Measurements from ENCODE around the gene CTSF.

CTSF gene

DNA sequence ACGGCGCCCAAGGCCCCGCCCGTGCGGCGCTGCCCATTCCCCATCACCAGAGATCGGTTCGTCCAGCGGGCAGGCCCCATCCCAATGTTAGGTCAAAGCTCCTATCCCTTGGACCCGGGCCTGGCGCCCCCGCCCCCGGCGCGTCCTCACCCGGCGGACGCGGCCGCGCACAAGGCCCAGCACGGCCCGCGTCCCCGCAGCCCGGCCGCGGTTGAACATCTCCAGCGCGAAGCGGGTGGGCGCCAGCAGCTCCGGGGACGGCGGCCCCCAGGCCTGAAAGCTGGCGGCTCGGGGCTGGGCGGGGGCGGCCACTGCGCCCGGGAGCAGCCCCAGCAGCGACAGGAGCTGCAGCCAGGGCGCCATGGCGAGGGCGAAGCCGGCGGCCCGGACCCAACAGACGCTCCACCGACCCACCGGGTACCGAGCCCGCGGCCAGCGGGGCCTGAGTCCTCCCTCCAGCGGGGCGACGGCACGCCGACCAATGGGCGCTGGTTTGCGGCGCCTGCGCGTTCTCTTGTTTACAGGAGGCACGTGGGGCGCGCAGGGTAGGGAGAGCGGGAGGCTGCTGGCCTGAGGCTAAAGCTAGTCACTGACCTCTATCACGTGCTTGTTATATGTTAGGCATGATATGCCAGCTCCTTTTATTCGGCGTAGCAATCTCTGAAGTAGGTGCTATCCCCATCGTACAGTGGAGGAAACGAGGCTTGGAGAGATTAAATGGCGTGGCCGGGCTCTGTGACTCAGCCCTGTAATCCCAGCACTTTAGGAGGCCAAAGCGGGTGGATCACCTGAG is at the start of gene CTSF:
Gene CTSF (minus strand): TSS at position 483 of the 793 bp plus-strand sequence. CDS start 120 bp downstream, at position 363.
- no peak for FAIRE-seq
- DNase-seq (ENCODE audit: insufficient read length, low spot score): peak; percentile 100
- TF ChIP-seq, protein P1, sequence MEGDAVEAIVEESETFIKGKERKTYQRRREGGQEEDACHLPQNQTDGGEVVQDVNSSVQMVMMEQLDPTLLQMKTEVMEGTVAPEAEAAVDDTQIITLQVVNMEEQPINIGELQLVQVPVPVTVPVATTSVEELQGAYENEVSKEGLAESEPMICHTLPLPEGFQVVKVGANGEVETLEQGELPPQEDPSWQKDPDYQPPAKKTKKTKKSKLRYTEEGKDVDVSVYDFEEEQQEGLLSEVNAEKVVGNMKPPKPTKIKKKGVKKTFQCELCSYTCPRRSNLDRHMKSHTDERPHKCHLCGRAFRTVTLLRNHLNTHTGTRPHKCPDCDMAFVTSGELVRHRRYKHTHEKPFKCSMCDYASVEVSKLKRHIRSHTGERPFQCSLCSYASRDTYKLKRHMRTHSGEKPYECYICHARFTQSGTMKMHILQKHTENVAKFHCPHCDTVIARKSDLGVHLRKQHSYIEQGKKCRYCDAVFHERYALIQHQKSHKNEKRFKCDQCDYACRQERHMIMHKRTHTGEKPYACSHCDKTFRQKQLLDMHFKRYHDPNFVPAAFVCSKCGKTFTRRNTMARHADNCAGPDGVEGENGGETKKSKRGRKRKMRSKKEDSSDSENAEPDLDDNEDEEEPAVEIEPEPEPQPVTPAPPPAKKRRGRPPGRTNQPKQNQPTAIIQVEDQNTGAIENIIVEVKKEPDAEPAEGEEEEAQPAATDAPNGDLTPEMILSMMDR (IDR thresholded peaks at IDR 0.05; ENCODE audit: insufficient read depth, missing control alignments): no peak

DNA sequence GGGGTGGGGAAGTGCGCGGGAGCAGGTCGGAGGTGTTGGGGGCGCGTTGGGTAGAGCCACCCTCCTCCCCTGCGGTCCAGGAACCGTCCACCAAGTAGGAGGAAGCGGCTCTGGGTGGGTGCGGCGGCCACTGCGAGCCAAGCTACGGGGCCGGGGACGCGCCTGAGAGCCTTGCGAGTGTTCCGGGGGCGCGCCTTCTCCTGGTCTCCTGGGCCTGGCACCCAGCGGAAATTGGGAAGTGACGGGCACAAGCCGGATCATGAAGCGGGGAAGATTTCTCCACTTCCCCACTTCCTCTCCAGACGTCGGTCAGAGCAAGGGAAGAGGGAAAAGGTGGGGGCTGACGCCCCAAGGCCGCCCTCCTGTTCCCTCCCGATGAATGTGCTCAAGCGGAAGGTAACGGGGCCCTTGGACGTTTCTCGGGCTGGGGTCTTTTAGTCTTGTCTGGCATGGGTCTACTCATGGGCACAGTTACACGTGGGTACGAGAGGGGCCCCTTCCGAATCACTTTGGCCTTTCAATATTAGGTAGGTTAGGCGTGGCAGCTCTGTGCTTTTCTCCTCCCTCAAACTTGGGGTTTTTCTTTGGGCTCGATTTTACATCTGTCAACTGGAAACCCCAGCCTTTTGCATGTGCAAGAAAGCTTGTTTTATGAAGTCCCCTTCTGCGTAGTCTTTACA is 48.9 kb upstream of the CTSF start:
- TF ChIP-seq, protein P1 (IDR thresholded peaks at IDR 0.05; ENCODE audit: insufficient read depth, missing control alignments): no peak
- FAIRE-seq (no peak), DNase-seq (ENCODE audit: insufficient read length, low spot score) (no peak)

DNA sequence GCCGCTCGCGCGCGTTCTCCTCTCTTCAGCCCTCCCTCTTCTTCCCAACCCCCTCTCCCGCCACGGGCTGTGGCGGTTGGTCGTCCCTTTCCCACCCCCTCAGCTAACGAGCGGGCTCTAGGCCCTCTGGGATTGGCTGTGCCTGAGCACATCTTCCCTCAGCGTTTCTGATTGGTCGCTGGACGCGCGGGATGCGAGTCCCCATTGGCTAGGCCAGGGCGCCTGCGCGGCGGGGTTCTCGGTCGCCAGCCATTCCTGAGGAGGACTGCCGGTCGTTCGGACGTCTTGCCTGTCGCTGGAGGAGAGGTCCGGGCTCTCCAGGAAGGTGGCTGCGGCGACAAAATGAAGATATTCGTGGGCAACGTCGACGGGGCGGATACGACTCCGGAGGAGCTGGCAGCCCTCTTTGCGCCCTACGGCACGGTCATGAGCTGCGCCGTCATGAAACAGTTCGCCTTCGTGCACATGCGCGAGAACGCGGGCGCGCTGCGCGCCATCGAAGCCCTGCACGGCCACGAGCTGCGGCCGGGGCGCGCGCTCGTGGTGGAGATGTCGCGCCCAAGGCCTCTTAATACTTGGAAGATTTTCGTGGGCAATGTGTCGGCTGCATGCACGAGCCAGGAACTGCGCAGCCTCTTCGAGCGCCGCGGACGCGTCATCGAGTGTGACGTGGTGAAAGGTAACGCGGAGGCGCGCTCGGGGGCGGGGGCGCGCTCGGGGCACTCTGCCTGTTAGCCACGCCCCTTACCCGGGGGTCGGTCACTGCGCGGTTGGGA is 48.2 kb upstream of the CTSF start, which contains the start of gene RBM14:
Gene RBM14 (plus strand): TSS at position 252 of the 776 bp plus-strand sequence. CDS start 91 bp downstream, at position 343.
- peak; percentile 94 for DNase-seq (ENCODE audit: insufficient read length, low spot score)
- TF ChIP-seq, protein P1 (IDR thresholded peaks at IDR 0.05; ENCODE audit: insufficient read depth, missing control alignments): no peak
- no peak for FAIRE-seq

DNA sequence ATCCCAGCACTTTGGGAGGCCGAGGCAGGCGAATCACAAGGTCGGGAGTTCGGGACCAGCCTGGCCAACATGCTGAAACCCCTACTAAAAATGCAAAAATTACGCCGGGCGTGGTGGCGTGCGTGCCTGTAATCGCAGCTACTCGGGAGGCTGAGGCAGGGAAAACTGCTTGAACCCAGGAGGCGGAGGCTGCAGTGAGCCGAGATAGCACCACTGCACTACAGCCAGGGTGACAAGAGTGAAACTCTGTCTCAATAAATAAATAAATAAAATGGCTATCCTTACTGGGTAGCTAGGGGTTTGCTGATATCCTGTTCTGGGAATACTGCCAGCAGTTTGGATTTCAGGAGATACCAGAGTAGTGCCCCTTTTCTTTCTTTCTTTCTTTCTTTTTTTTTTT is 45.7 kb upstream of the CTSF start:
- DNase-seq (ENCODE audit: insufficient read length, low spot score) (no peak), FAIRE-seq (no peak)
- TF ChIP-seq, protein P1 (IDR thresholded peaks at IDR 0.05; ENCODE audit: insufficient read depth, missing control alignments): no peak

DNA sequence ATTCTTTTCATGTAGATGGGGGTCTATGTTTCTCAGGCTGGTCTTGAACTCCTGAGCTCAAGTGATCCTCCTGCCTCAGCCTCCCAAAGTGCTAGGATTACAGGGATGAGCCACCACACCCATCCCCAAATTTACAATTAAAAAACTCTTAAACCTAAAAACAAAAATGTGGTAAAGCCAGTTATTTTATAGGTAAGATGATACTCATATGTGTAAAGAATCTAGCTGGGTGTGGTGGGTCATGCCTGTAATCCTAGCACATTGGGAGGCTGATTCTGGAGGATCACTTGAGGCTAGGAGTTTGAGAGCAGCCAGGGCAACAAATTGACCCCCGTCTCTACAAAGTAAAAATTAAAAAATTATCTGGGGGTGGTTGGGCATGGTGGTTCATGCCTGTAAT is 44.1 kb upstream of the CTSF start:
- FAIRE-seq (no peak), DNase-seq (ENCODE audit: insufficient read length, low spot score) (no peak)
- TF ChIP-seq, protein P1 (IDR thresholded peaks at IDR 0.05; ENCODE audit: insufficient read depth, missing control alignments): no peak

DNA sequence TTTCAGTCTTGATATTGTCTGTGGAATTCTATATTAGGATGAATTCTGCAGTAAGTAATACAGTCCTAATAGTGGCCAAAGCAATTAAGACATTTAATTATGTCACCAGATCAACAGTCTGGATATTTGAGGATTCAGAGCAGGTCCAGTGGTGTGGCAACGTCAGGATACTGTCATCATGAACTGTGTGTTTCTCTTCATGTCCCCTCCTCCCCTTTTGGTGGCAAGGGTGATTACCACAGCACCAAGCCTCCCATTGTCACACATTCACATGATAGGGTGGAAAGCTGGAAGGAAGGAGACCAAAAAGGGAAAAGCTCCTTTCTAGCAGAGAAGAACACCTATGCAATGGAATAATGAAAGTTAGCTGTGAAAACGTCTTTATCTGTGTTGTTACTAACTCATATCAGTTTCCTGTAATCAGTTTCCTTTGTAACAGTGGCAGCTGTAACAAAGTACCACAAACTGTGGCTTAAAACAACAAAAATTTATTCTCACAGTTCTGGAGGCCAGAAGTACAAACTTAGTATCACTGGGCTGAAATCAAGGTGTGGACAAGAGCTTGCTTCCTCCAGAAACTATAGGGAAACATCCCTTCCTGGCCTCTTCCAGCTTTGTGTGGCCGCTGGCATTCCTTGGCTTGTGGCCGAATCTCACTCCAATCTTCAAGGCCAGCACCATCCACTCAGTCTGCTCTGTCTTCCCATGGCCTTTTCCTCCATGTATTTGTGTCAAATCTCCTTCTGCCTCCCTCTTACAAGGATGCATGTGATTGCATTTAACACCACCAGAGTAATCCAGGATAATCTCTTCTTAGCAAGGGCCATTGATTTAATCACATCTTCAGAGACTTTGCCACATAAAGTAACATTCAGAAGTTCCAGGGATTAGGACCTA is 41.6 kb upstream of the CTSF start:
- DNase-seq (ENCODE audit: insufficient read length, low spot score): peak; percentile 55

More for the DNA sequence above, 41.6 kb upstream of the CTSF start:
- TF ChIP-seq, protein P1 (IDR thresholded peaks at IDR 0.05; ENCODE audit: insufficient read depth, missing control alignments): no peak
- FAIRE-seq: peak; percentile 88

All from D721Med (cell line).